A549 (cell line): ENCODE results near the gene TCAIM. TPM values are rescaled to one million over a fixed set of nuclear protein-coding genes. Genes with fewer than 3 reads are reported as not detected.

Experiments used
- ATAC-seq, 2 experiments: fragments of 200-7000 bp in 1 of 2; fragments of >200 bp in 1 of 2; cut with Nextera tagmentation in 1 of 2; cut with Tn5 transposase in 1 of 2; 3 replicates each; pipeline versions ENCODE4 v1.8.0 to v1.9.1; 2018 to 2020; ENCODE audit warnings: mild to moderate bottlenecking in 1 of 2, moderate library complexity in 1 of 2
- CTCF ChIA-PET: fragments of 300-600 bp; sonication (Branson Sonifier 250); formaldehyde crosslinking; extraction: SDS; loops from one replicate; lab custom pipeline; 2021; ENCODE audit warnings: antibody characterized with exemption, inconsistent platforms; lab: Yijun Ruan, JAX
- POLR2A ChIA-PET: fragments of 350-600 bp; formaldehyde crosslinking; extraction: SDS; loops from one replicate; lab custom pipeline; 2021; ENCODE audit warnings: antibody characterized with exemption, inconsistent platforms; lab: Yijun Ruan, JAX
- DNase-seq, 2 experiments: peaks; one replicate each; pipeline versions ENCODE4 v3.0.0 to v3.0.0-alpha.2; 2011 to 2016; ENCODE audit warnings: low read depth in 1 of 2, low spot score in 1 of 2
- FAIRE-seq: peaks from 2 replicates; lab custom pipeline; 2011; peaks lifted over from hg19 to GRCh38; lab: Jason Lieb, UNC
- H3K27ac ChIP-seq, 2 experiments: fragments of >200 bp; sonication (Bioruptor Twin); formaldehyde crosslinking; 3 replicates each; pipeline ENCODE4 v1.5.1; 2016 to 2017
- H3K4me1 ChIP-seq: fragments of >200 bp; sonication (Bioruptor Twin); formaldehyde crosslinking; 3 replicates; pipeline ENCODE4 v1.6.1; 2016
- H3K4me2 ChIP-seq: fragments of >200 bp; sonication (Bioruptor Twin); formaldehyde crosslinking; 3 replicates; pipeline ENCODE4 v1.6.1; 2016
- H3K4me3 ChIP-seq: fragments of >200 bp; sonication (Bioruptor Twin); formaldehyde crosslinking; 3 replicates; pipeline ENCODE4 v1.5.1; 2016
- H3K9me3 ChIP-seq: fragments of >200 bp; sonication (Bioruptor Twin); formaldehyde crosslinking; 3 replicates; pipeline ENCODE4 v1.6.1; 2016
- HEYL ChIP-seq: fragments of 250-450 bp; sonication (Bioruptor Pico); IDR thresholded peaks from 2 replicates; pipeline ENCODE4 v1.8.0; 2021; ENCODE audit warnings: mild to moderate bottlenecking, moderate library complexity
- HOXB13 ChIP-seq: fragments of 250-450 bp; sonication (Bioruptor Pico); IDR thresholded peaks from 2 replicates; pipeline ENCODE4 v1.5.0; 2020; ENCODE audit warnings: low read depth, mild to moderate bottlenecking, moderate library complexity
- HOXB5 ChIP-seq: fragments of 250-450 bp; sonication (Bioruptor Pico); IDR thresholded peaks from 2 replicates; pipeline ENCODE4 v1.5.0; 2020; ENCODE audit warnings: mild to moderate bottlenecking, moderate library complexity
- KDM1A ChIP-seq: fragments of 200-600 bp; sonication (generic); IDR thresholded peaks from 2 replicates; pipeline ENCODE4 v1.6.1; 2016; ENCODE audit warnings: low read depth, mild to moderate bottlenecking
- MAZ ChIP-seq: fragments of 150-350 bp; IDR thresholded peaks from 2 replicates; pipeline ENCODE4 v1.6.1; 2014; ENCODE audit warnings: antibody characterized with exemption, low read depth, low read length, borderline replicate concordance
- NR3C1 ChIP-seq: fragments of >200 bp; sonication (Bioruptor Twin); formaldehyde crosslinking; IDR thresholded peaks from 3 replicates; pipeline ENCODE4 v1.6.1; 2017
- PHF8 ChIP-seq: fragments of 200-600 bp; sonication (generic); IDR thresholded peaks from 2 replicates; pipeline ENCODE4 v1.6.1; 2016; ENCODE audit warnings: low read depth, mild to moderate bottlenecking, antibody characterized with exemption, moderate library complexity, borderline replicate concordance
- POLR2A ChIP-seq: IDR thresholded peaks from 2 replicates; pipeline ENCODE4 v1.6.1; 2012; ENCODE audit warnings: mild to moderate bottlenecking, low read length
- RCOR1 ChIP-seq: fragments of 150-350 bp; IDR thresholded peaks from 2 replicates; pipeline ENCODE4 v1.6.1; 2014; ENCODE audit warnings: antibody characterized with exemption, low read length, low read depth
- TP53 ChIP-seq: fragments of 250-450 bp; sonication (Bioruptor Pico); IDR thresholded peaks from 2 replicates; pipeline ENCODE4 v1.5.0; 2021; ENCODE audit warnings: mild to moderate bottlenecking, moderate library complexity
- ZFP36 ChIP-seq: fragments of 450-650 bp; IDR thresholded peaks from 2 replicates; pipeline ENCODE4 v1.6.1; 2014; ENCODE audit warnings: borderline replicate concordance; ENCODE audit not compliant: partially characterized antibody
- WGBS: methylation state at CpG from one replicate; pipeline ENCODE4 v1.1.6; 2017; ENCODE audit errors: missing lambda C conversion rate; 5-methylcytosine and 5-hydroxymethylcytosine counted together
- polyA plus RNA-seq, 4 experiments: library from polyadenylated mRNA; depleted of rRNA in 3 of 4; stranded (reverse); fragments of >200 nt; fragmentation: RNase III in 1 of 4; extraction: RNeasy Plus Mini Kit Qiagen cat#74134 plus additional on column Dnase treatment in 1 of 4; gene quantifications; 2 replicates in 3 of 4; 3 replicates in 1 of 4; pipeline ENCODE4 v1.2.3, GENCODE V29; 2011 to 2017
- TF ChIP-seq, protein P1 (sequence below): fragments of 200-600 bp; sonication (generic); IDR thresholded peaks from 2 replicates; pipeline ENCODE4 v1.6.1; 2016; ENCODE audit warnings: antibody characterized with exemption, mild to moderate bottlenecking, moderate library complexity
- TF ChIP-seq, protein P2 (sequence below): IDR thresholded peaks from 2 replicates; pipeline ENCODE4 v1.6.1; 2012
- TF ChIP-seq, protein P3 (sequence below): IDR thresholded peaks from 2 replicates; pipeline ENCODE4 v1.6.1; 2012; ENCODE audit warnings: low read depth, borderline replicate concordance
- TF ChIP-seq, protein P4 (sequence below): fragments of 150-350 bp; IDR thresholded peaks from 2 replicates; pipeline ENCODE4 v1.6.1; 2014; ENCODE audit warnings: low read depth, mild to moderate bottlenecking, low read length
- TF ChIP-seq, protein P5 (sequence below): IDR thresholded peaks from 2 replicates; pipeline ENCODE4 v1.6.1; 2012

The TCAIM gene
- polyA plus RNA-seq, 2 of the 4 experiments (the other 2 are of a cell fraction) = 10.8 to 19.2 TPM

DNA sequence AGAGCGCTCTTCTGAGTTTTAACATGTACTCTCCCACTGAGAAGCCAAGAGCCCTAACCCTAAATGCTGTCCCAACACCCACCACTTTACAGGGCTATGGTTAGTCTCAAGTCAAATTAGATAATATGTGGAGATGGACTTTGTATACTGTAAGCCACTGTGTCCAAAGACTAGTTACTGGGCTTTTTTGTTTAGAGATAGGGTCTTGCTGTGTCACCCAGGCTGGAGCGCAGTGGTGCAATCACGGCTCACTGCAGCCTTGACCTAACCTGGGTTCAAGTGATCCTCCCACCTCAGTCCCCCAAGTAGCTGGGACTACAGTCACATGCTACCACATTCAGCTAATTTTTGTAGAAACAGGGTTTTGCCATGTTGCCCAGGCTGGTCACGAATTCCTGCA lies 115.7 kb downstream of the TCAIM start (continued):
- TF ChIP-seq, protein P1, sequence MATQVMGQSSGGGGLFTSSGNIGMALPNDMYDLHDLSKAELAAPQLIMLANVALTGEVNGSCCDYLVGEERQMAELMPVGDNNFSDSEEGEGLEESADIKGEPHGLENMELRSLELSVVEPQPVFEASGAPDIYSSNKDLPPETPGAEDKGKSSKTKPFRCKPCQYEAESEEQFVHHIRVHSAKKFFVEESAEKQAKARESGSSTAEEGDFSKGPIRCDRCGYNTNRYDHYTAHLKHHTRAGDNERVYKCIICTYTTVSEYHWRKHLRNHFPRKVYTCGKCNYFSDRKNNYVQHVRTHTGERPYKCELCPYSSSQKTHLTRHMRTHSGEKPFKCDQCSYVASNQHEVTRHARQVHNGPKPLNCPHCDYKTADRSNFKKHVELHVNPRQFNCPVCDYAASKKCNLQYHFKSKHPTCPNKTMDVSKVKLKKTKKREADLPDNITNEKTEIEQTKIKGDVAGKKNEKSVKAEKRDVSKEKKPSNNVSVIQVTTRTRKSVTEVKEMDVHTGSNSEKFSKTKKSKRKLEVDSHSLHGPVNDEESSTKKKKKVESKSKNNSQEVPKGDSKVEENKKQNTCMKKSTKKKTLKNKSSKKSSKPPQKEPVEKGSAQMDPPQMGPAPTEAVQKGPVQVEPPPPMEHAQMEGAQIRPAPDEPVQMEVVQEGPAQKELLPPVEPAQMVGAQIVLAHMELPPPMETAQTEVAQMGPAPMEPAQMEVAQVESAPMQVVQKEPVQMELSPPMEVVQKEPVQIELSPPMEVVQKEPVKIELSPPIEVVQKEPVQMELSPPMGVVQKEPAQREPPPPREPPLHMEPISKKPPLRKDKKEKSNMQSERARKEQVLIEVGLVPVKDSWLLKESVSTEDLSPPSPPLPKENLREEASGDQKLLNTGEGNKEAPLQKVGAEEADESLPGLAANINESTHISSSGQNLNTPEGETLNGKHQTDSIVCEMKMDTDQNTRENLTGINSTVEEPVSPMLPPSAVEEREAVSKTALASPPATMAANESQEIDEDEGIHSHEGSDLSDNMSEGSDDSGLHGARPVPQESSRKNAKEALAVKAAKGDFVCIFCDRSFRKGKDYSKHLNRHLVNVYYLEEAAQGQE = no peak
- TF ChIP-seq POLR2A (no peak), MAZ (no peak)

DNA sequence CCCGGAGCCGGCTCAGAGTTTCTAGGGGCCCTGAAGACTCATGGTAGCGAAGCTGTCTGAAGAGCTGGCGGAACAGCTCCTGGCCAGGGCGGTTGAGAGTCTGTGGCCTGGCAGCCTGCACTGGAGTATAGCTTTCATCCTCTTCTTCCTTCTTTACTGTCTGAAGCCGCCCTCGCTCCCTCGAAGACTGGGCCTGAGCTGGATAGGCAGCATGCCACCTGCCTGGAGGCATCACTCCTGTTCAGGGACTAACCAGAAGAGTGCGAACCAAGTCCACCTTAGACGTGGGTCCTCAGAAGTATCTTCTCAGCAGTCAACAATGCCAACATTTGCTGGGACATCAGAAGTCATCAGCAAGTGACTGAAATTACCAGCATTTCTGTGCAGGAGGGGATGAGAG lies 116.8 kb downstream of the TCAIM start:
- WGBS = 96% methylated on average over 5 of the region's 10 CpGs
- Histone ChIP-seq H3K4me2 (no peak overlapping the region), H3K9me3 (peaks cover 24% of the 10 kb centered on the region), H3K4me3 (no peak overlapping the region), H3K27ac (no peak overlapping the region), H3K4me1 (no peaks in the 10 kb centered on the region)
- ChIA-PET POLR2A (no interaction called here), CTCF (no interaction called here)
- DNase-seq = no peak
- TF ChIP-seq HOXB13 (CRISPR knock-in tag) (no peak), PHF8 (no peak), TP53 (no peak), HEYL (CRISPR knock-in tag) (no peak), ZFP36 (no peak), HOXB5 (CRISPR knock-in tag) (no peak), RCOR1 (no peak), KDM1A (no peak), NR3C1 (no peak)
- TF ChIP-seq, protein P2, sequence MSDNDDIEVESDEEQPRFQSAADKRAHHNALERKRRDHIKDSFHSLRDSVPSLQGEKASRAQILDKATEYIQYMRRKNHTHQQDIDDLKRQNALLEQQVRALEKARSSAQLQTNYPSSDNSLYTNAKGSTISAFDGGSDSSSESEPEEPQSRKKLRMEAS = no peak
- TF ChIP-seq, protein P3, sequence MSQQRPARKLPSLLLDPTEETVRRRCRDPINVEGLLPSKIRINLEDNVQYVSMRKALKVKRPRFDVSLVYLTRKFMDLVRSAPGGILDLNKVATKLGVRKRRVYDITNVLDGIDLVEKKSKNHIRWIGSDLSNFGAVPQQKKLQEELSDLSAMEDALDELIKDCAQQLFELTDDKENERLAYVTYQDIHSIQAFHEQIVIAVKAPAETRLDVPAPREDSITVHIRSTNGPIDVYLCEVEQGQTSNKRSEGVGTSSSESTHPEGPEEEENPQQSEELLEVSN = no peak
- TF ChIP-seq, protein P4, sequence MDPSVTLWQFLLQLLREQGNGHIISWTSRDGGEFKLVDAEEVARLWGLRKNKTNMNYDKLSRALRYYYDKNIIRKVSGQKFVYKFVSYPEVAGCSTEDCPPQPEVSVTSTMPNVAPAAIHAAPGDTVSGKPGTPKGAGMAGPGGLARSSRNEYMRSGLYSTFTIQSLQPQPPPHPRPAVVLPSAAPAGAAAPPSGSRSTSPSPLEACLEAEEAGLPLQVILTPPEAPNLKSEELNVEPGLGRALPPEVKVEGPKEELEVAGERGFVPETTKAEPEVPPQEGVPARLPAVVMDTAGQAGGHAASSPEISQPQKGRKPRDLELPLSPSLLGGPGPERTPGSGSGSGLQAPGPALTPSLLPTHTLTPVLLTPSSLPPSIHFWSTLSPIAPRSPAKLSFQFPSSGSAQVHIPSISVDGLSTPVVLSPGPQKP = no peak
- TF ChIP-seq, protein P5, sequence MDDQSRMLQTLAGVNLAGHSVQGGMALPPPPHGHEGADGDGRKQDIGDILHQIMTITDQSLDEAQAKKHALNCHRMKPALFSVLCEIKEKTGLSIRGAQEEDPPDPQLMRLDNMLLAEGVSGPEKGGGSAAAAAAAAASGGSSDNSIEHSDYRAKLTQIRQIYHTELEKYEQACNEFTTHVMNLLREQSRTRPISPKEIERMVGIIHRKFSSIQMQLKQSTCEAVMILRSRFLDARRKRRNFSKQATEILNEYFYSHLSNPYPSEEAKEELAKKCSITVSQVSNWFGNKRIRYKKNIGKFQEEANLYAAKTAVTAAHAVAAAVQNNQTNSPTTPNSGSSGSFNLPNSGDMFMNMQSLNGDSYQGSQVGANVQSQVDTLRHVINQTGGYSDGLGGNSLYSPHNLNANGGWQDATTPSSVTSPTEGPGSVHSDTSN = no peak
- no peak for ATAC-seq
- no peak for FAIRE-seq

Other genes starting within 250 kb of the TCAIM start
- gene TOPAZ1, start 96.9 kb upstream of the TCAIM start, polyA plus RNA-seq (2011; rRNA removed) = not detected in 2 replicates
- not detected in 3 replicates for gene TOPAZ1, start 96.9 kb upstream of the TCAIM start, polyA plus RNA-seq (2017; fragmentation: RNase III; extraction: RNeasy Plus Mini Kit Qiagen cat#74134 plus additional on column Dnase treatment)
- 3.4 and 4.8 TPM in 2 replicates for gene ZNF445, start 138.9 kb downstream of the TCAIM start, polyA plus RNA-seq (2011; rRNA removed)
- 4.0 to 4.2 TPM (median 4.0 TPM) in 3 replicates for gene ZNF445, start 138.9 kb downstream of the TCAIM start, polyA plus RNA-seq (2017; fragmentation: RNase III; extraction: RNeasy Plus Mini Kit Qiagen cat#74134 plus additional on column Dnase treatment)
- gene ZKSCAN7, start 216.4 kb downstream of the TCAIM start, polyA plus RNA-seq (2011; rRNA removed) = not detected in 2 replicates
- gene ZKSCAN7, start 216.4 kb downstream of the TCAIM start, polyA plus RNA-seq (2017; fragmentation: RNase III; extraction: RNeasy Plus Mini Kit Qiagen cat#74134 plus additional on column Dnase treatment) = not detected in 3 replicates
- not detected in 2 replicates for gene ZNF660, start 246.2 kb downstream of the TCAIM start, polyA plus RNA-seq (2011; rRNA removed)
- not detected in 3 replicates for gene ZNF660, start 246.2 kb downstream of the TCAIM start, polyA plus RNA-seq (2017; fragmentation: RNase III; extraction: RNeasy Plus Mini Kit Qiagen cat#74134 plus additional on column Dnase treatment)